Endothelial cell of umbilical vein (primary cell): ENCODE results near the gene PHACTR2. TPM values are rescaled to one million over a fixed set of nuclear protein-coding genes. Genes with fewer than 3 reads are reported as not detected.

Experiments used
- BruUV-seq: library from RNA; stranded (reverse); fragments of 400-500 nt; replicated peaks from 2 replicates; lab custom pipeline; 2021; lab: Mats Ljungman, UMichigan
- CTCF ChIA-PET: fragments of 300-600, 350-600 bp; sonication (Branson Sonifier 250); formaldehyde crosslinking; loops from one replicate; lab custom pipeline; 2021; ENCODE audit warnings: antibody characterized with exemption, inconsistent platforms; lab: Charles Lee
- POLR2A ChIA-PET: fragments of 300-600, 350-600 bp; sonication (Branson Sonifier 250); formaldehyde crosslinking; loops from one replicate; lab custom pipeline; 2021; ENCODE audit warnings: antibody characterized with exemption, inconsistent platforms; lab: Charles Lee
- DNase-seq: peaks from one replicate; pipeline ENCODE4 v3.0.0-alpha.2; 2011; ENCODE audit warnings: low read depth, low spot score
- FAIRE-seq: peaks from 2 replicates; lab custom pipeline; 2011; peaks lifted over from hg19 to GRCh38; lab: Jason Lieb, UNC
- H2AFZ ChIP-seq: 2 replicates; pipeline ENCODE4 v1.6.0; 2012; ENCODE audit warnings: low read depth, low read length, control low read depth, inconsistent platforms
- H3K27ac ChIP-seq: 2 replicates; pipeline ENCODE4 v1.5.1; 2011; ENCODE audit warnings: low read depth, mild to moderate bottlenecking, control low read depth, low read length, moderate library complexity; ENCODE audit not compliant: insufficient read depth
- H3K27me3 ChIP-seq, 2 experiments: 2 replicates each; pipeline versions ENCODE4 v1.6.0 to v1.6.1; 2011; ENCODE audit warnings: low read length in 2 of 2, mixed read lengths in 1 of 2; ENCODE audit not compliant: control insufficient read depth in 2 of 2, insufficient read depth in 2 of 2
- H3K36me3 ChIP-seq, 2 experiments: 2 replicates in 1 of 2; 3 replicates in 1 of 2; pipeline ENCODE4 v1.5.1; 2011; ENCODE audit warnings: low read length in 2 of 2, mild to moderate bottlenecking in 1 of 2, moderate library complexity in 1 of 2; ENCODE audit not compliant: control insufficient read depth in 2 of 2, insufficient read depth in 2 of 2; ENCODE audit errors: extremely low read depth in 1 of 2
- H3K4me1 ChIP-seq: 3 replicates; pipeline ENCODE4 v1.5.1; 2011; ENCODE audit warnings: mild to moderate bottlenecking, low read length; ENCODE audit not compliant: control insufficient read depth, insufficient read depth; ENCODE audit errors: extremely low read depth
- H3K4me2 ChIP-seq: 2 replicates; pipeline ENCODE4 v1.6.1; 2011; ENCODE audit warnings: low read length, control low read depth, mixed read lengths; ENCODE audit not compliant: insufficient read depth
- H3K4me3 ChIP-seq, 3 experiments: fragments of 200-600 bp in 1 of 3; sonication (generic), shearing (Covaris generic) in 1 of 3; replicated peaks in 1 of 3; 2 replicates each; pipeline ENCODE4 v1.5.1; 2011 to 2016; ENCODE audit warnings: control low read depth in 3 of 3, low read length in 3 of 3, mild to moderate bottlenecking in 2 of 3, inconsistent platforms in 1 of 3, low read depth in 1 of 3, moderate library complexity in 1 of 3; ENCODE audit not compliant: insufficient read depth in 1 of 3
- H3K79me2 ChIP-seq: 2 replicates; pipeline ENCODE4 v1.6.0; 2012; ENCODE audit warnings: low read length, inconsistent platforms; ENCODE audit not compliant: control insufficient read depth, insufficient read depth
- H3K9ac ChIP-seq: replicated peaks from 2 replicates; pipeline ENCODE3; 2011; ENCODE audit warnings: low read length, control low read depth; ENCODE audit not compliant: insufficient read depth; ENCODE audit errors: extremely low read depth
- H3K9me1 ChIP-seq: replicated peaks from 3 replicates; pipeline ENCODE4 v1.6.0; 2011; ENCODE audit warnings: mild to moderate bottlenecking, low read length; ENCODE audit not compliant: control insufficient read depth, insufficient read depth; ENCODE audit errors: extremely low read depth
- H3K9me3 ChIP-seq: replicated peaks from 2 replicates; pipeline ENCODE4 v1.5.1; 2012; ENCODE audit warnings: low read length, inconsistent platforms; ENCODE audit not compliant: control insufficient read depth, insufficient read depth
- H4K20me1 ChIP-seq: replicated peaks from 2 replicates; pipeline ENCODE3; 2011; ENCODE audit warnings: mild to moderate bottlenecking, low read length; ENCODE audit not compliant: control insufficient read depth, insufficient read depth; ENCODE audit errors: extremely low read depth
- EZH2 ChIP-seq: IDR thresholded peaks from 2 replicates; pipeline ENCODE4 v1.6.1; 2012; ENCODE audit warnings: borderline replicate concordance, low read depth, mild to moderate bottlenecking, moderate library complexity, low read length, inconsistent platforms; ENCODE audit not compliant: severe bottlenecking
- FOS ChIP-seq: IDR thresholded peaks from 2 replicates; pipeline ENCODE4 v1.6.1; 2011; ENCODE audit warnings: mild to moderate bottlenecking, low read length, moderate library complexity, borderline replicate concordance; ENCODE audit not compliant: insufficient read depth
- JUN ChIP-seq: IDR thresholded peaks from 2 replicates; pipeline ENCODE4 v1.6.1; 2011; ENCODE audit warnings: borderline replicate concordance, low read depth; ENCODE audit not compliant: insufficient read length, insufficient read depth
- MYC ChIP-seq: IDR thresholded peaks from one replicate; pipeline ENCODE4 v1.6.1; 2011; ENCODE audit warnings: mild to moderate bottlenecking, low read depth, low read length
- POLR2A ChIP-seq: IDR thresholded peaks from 2 replicates; pipeline ENCODE4 v1.6.1; 2012; ENCODE audit warnings: low read depth, mild to moderate bottlenecking, control low read depth, low read length
- dilution Hi-C: fragments of 300-500 bp; cut with MboI; formaldehyde crosslinking; loops from one replicate; pipeline ENCODE4 v1.15.0; 2019; ENCODE audit warnings: low sequenced_read_pairs; ENCODE audit not compliant: extremely low pct_ligation_motif_present
- intact Hi-C: fragments of 100-400 bp; cut with micrococcal nuclease; formaldehyde crosslinking; loops from one replicate; pipeline ENCODE4 v1.10.0; 2022
- polyA plus RNA-seq, 4 experiments: library from polyadenylated mRNA; depleted of rRNA in 3 of 4; stranded (reverse) in 3 of 4; unstranded in 1 of 4; fragments of >200 nt; gene quantifications; 2 replicates each; pipeline versions ENCODE4 v1.2.1 to v1.2.3, GENCODE V29; 2011 to 2012; ENCODE audit warnings: missing spikeins in 1 of 4
- total RNA-seq: library from RNA; stranded (reverse); gene quantifications from 2 replicates; pipeline ENCODE4 v1.2.3, GENCODE V29; 2021
- TF ChIP-seq, protein P1 (sequence below), 2 donors: IDR thresholded peaks; 1 replicate in 1 of 2; 2 replicates in 1 of 2; pipeline ENCODE4 v1.5.1; 2011; ENCODE audit warnings: low read length in 2 of 2, mild to moderate bottlenecking in 2 of 2, moderate library complexity in 2 of 2, control low read depth in 1 of 2, inconsistent platforms in 1 of 2, low read depth in 1 of 2; ENCODE audit not compliant: insufficient read depth in 1 of 2; ENCODE audit errors: extremely low read depth in 1 of 2

The PHACTR2 gene
- total and polyA plus RNA-seq, 2 donors (not counting 3 experiments of a cell fraction or from before 2014, with no cell fraction given), result 16.3 to 178 TPM

DNA sequence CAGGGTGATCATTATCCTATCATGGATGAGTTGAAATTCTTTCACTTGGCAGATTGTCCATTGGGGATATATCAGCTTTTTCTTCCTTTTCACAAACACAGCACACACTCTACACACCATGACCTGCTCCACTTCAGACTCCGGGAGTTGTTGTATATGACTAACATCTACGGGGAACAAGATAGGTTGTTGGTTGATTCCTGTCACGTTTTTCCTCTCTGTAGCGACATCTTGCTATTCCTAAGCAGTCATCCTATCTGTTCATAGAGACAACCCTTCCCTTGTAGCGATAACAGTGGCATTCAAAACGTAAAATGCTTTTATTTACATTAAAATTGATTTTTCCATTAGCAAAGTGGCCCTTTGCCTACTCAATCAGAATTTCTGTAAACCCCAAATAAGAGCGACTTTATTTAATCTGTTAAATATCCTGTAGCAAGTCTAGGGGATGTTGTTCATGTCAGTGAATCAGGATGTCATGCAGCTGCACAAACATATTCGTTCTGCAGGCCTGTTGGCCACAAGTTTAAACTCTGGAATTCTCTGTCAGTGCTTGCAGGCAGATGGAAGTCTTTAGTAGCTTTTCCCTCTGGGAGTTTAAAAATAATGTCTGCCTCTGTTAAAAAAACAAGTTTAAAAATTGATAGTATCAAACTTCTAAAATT lies 23.1 kb downstream of the PHACTR2 start:
- H2AFZ ChIP-seq, result no peak overlapping the region
- FAIRE-seq (no peak), DNase-seq (peak; percentile 83)
- H3K9me3 ChIP-seq, result no peaks in the 10 kb centered on the region
- H3K4me1 ChIP-seq, result peaks cover 51% of the 10 kb centered on the region
- H3K9me1 ChIP-seq, result no peaks in the 10 kb centered on the region
- H3K4me2 ChIP-seq, result peak overlapping the region; percentile 69
- intact Hi-C loops (loop anchor here (1.0 to 2.0 kb wide), 2 partner anchors 54 to 122 kb away; no protein-coding TSS in a partner anchor), dilution Hi-C loops (no loop called here)
- no peaks in the 10 kb centered on the region for H3K36me3 ChIP-seq
- TF ChIP-seq MYC (no peak), EZH2 (no peak), FOS (no peak), JUN (no peak), POLR2A (no peak)
- TF ChIP-seq, protein P1, sequence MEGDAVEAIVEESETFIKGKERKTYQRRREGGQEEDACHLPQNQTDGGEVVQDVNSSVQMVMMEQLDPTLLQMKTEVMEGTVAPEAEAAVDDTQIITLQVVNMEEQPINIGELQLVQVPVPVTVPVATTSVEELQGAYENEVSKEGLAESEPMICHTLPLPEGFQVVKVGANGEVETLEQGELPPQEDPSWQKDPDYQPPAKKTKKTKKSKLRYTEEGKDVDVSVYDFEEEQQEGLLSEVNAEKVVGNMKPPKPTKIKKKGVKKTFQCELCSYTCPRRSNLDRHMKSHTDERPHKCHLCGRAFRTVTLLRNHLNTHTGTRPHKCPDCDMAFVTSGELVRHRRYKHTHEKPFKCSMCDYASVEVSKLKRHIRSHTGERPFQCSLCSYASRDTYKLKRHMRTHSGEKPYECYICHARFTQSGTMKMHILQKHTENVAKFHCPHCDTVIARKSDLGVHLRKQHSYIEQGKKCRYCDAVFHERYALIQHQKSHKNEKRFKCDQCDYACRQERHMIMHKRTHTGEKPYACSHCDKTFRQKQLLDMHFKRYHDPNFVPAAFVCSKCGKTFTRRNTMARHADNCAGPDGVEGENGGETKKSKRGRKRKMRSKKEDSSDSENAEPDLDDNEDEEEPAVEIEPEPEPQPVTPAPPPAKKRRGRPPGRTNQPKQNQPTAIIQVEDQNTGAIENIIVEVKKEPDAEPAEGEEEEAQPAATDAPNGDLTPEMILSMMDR (IDR thresholded peaks at IDR 0.05; ENCODE audit: extremely low read depth in 1 of 2, insufficient read depth in 1 of 2, low read depth in 1 of 2, low read length in 2 of 2), result no peak
- no peaks in the 10 kb centered on the region for H4K20me1 ChIP-seq
- H3K79me2 ChIP-seq, result peaks cover 63% of the 10 kb centered on the region
- H3K27ac ChIP-seq, result peak overlapping the region; percentile 46
- BruUV-seq, result no TSS peak
- H3K4me3 ChIP-seq, result no peak overlapping the region
- POLR2A ChIA-PET, result no interaction called here
- CTCF ChIA-PET, result interaction anchor here (0.7 to 1.4 kb wide), 3 partner anchors 16 to 313 kb away, joined by 3 to 4 read pairs (median 3); no protein-coding TSS in a partner anchor
- no peak overlapping the region for H3K9ac ChIP-seq
- H3K27me3 ChIP-seq, result no peaks in the 10 kb centered on the region
